HG03139 (cell line): ENCODE measurements around the gene ASGR2.
"Not testable (repeated sequence)": the region's sequence is repeated elsewhere in the genome, so short reads cannot be mapped to it uniquely, and the experiment has no call there.

Source experiments
- ATAC-seq: cut with Tn5 transposase; IDR thresholded peaks from one replicate; pipeline ENCODE4 v1.9.1; 2021; ENCODE audit not compliant: unreplicated experiment

Gene ASGR2

DNA sequence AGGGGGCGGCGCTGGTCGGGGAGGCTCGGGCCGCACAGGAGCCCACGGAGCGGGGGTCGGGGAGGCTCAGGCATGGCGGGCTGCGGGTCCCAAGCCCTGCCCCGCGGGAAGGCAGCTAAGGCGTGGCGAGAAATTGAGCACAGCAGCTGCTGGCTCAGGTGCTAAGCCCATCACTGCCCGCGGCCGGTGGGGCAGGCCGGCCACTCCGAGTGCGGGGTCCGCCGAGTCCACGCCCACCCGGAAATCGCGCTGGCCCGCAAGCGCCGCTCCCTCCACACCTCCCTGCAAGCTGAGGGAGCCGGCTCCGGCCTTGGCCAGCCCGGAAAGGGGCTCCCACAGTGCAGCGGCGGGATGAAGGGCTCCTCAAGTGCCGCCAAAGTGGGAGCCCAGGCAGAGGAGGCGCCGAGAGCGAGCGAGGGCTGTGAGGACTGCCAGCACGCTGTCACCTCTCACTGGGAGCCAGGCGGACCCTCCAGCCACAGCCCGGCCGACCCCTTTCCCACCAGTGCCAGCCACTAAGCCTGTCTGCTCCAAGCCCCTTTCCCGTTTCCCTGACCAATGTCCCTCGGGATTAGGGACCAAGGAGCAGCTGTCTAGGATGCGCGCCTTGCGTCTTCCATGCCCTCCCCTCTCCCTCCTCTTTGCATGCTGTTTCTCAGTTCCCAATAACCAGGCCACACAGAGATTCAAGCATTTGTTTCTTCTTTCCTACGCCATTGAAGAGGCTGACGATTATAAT lies 13.8 kb downstream of the ASGR2 start:
- not testable (repeated sequence) for ATAC-seq

DNA sequence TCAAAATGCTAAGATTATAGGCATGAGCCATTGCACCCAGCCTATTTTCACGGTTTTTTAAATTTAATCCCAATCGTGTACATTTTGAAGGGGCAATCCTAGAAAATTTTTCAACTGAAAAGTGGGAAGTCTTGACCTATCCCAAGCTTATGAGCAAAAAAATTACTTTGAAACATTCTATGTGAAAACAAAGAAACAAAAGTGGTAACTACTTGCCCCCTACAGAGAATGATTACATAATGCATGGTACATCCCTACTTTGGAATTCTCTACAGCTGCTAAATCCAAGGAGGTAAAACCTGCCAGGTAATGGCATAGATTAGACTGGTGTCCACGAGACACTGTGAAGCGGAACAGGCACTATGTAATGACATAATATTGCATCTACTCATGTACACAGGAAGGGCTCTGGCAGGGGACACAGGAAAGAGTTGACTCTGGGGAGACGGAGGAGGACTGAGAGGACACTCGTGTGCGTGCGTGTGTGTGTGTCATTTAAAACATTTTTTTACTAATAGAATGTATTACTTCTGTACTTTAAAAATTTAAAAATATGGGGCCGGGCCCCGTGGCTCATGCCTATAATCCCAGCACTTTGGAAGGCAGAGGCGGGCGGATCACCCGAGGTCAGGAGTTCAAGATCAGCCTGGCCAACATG lies 15.7 kb downstream of the ASGR2 start:
- ATAC-seq: no peak

DNA sequence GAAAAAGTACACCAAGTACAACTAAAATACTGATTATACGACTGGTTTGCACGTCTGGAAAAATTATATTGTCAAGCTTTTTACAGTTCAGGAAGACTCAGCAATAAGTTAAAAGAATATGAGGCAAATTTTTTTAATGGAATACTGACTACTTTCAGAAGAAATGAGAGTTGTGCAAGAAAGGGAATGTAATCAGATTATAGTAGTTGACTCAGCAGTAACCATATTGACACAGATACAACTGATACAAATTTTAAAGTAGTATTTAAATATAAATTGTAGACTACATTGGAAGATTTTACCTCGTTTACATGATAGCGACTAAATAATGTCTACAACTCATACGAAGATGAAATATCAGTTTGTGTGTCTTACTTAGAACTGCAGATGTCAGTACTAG lies 16.7 kb downstream of the ASGR2 start:
- ATAC-seq: no peak

DNA sequence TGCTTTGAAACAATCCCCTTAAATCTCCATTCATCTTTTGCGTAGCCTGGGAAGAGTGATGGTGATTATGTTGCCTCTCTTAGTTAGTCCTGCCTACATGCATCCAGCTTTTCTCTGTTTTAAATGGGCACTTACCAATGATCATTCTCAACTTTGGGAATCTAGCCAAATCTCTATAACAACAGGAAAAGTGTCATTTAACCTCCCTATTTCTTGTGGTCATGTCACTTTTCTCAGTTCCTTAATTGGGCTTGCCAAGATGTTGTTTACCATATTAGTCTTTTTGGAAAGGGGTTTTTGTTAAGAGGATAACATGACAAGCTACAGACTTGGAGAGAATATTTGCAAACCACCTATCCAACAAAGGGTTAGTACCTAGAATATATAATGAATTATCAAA lies 19.0 kb downstream of the ASGR2 start:
- ATAC-seq: no peak

DNA sequence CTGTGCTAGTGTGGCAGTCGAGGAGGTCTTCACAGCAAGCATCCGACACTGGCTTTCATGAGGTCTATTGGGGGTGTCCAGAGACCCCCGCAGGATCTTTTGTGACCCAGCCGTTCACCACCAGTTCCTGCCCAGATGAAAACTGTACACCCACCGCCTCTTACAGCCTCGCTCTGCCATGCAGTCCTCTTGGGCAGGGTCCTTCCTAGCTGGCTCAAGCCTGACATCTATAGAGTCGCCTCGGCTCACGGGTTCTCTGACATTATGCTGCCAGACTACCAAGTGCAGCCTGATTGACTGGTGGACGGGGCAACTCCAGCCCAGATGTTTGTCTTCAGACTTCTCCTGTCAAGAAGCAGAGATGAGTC lies 20.0 kb downstream of the ASGR2 start:
- no peak for ATAC-seq

DNA sequence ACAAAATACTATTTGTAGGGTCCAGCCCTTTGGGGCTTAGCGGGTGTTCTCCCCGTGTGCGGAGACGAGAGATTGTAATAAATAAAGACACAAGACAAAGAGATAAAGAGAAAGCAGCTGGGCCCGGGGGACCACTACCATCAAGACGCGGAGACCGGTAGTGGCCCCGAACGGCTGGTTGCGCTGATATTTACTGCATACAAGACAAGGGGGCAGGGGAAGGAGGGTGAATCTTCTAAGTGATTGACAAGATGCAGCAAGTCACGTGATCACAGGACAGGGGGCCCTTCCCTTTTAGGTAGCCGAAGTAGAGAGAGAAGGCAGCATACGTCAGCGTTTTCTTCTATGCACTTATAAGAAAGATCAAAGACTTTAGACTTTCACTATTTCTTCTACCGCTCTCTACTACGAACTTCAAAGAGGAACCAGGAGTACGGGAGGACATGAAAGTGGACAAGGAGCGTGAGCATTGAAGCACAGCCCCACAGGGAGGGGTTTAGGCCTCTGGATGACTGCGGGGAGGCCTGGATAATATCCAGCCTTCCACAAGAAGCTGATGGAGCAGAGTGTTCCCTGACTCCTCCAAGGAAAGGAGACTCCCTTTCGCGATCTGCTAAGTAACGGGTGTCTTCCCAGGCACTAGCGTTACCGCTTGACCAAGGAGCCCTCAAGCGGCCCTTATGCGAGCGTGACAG lies 23.2 kb downstream of the ASGR2 start:
- not testable (repeated sequence) for ATAC-seq

DNA sequence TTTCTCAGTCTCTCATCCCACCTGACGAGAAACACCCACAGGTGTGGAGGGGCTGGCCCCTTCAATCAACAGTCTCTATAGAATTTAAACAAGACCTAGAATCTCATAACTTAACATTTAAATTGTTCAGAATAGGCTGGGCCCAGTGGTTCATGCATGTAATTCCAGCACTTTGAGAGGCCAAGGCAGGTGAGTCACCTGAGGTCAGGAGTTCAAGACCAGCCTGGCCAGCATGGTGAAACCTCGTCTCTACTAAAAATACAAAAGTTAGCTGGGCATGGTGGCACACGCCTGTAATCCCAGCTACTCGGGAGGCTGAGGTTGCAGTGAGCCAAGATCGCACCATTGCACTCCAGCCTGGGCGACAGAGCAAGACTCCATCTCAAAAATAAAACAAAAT lies 25.1 kb downstream of the ASGR2 start:
- ATAC-seq: not testable (repeated sequence)

DNA sequence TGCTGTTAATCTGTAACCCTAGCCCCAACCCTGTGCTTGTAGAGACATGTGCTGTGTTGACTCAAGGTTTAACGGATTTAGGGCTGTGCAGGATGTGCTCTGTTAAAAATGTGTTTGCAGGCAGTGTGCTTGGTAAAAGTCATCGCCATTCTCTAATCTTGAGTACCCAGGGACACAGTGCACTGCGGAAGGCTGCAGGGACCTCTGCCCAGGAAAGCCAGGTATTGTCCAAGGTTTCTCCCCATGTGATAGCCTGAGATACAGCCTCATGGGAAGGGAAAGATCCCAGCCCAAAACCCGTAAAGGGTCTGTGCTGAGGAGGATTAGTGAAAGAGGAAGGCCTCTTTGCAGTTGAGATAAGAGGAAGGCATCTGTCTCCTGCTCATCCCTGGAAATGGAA lies 26.2 kb downstream of the ASGR2 start:
- not testable (repeated sequence) for ATAC-seq

DNA sequence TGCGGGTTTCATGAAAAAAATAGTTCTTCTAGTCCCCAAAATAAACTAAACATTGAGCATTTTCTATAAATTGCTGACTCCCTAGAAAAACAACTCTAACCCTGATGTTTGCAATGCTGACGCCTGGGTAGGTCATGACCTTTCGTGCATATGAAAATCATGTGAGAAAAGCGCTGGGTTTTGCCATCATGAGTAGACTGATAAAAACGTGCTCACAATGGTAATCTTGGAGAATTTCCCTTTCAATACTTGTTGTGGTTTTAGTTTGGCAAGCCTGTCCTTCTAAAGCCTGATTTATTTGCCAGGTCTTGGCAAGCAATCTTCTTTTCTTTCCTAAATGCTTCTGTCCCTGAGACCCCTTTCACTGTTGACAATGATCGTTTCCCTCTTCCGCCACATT lies 30.5 kb downstream of the ASGR2 start:
- no peak for ATAC-seq

DNA sequence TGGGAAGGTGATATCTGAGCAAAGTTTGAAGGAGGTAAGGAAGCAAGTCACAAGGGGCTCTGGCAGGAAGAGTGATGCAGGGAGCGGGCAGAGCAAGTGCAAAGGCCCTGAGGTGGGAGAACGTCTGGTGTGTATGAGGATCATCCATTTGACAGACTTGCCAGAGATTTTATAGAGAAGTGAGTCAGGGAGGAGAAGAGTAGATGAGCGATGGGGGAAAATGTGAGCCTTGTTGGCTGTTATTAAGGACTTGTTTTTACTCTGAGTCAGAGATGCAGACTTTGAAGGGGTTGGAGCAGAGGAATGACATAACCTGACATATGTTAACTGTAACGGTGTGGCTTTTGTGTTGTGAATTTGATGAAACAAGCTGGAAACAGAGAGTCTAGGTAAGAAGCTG lies 31.0 kb downstream of the ASGR2 start:
- no peak for ATAC-seq

DNA sequence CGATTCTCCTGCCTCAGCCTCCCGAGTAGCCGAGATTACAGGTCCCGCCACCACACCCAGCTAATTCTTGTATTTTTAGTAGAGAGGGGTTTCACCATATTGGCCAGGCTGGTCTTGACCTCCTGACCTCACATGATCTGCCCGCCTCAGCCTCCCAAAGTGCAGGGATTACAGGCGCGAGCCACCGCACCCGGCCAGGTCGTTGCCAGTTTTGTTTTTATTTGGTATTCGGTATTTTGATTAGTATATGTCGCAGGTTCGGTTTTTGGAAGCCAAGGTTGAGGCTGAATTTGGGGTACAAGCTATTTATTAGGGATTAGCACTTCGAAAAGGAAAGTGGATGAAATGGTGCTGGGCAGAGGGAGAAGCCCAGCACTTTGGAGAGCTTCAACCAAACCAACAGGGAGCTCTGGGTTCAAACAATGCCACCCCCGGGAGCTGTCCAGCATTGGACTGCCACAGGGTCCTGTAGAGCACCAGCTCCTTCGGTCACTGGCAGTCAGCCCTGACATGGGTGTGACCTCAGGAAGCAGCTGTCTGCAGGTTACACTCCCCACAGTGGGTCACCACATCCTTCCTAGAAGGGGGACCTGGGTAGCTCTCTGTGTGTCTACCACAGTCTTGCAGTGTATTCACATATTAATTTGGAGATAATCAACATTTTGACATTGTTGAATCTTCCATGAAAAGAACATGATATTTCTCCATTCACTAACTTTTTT lies 33.1 kb downstream of the ASGR2 start:
- no peak for ATAC-seq

DNA sequence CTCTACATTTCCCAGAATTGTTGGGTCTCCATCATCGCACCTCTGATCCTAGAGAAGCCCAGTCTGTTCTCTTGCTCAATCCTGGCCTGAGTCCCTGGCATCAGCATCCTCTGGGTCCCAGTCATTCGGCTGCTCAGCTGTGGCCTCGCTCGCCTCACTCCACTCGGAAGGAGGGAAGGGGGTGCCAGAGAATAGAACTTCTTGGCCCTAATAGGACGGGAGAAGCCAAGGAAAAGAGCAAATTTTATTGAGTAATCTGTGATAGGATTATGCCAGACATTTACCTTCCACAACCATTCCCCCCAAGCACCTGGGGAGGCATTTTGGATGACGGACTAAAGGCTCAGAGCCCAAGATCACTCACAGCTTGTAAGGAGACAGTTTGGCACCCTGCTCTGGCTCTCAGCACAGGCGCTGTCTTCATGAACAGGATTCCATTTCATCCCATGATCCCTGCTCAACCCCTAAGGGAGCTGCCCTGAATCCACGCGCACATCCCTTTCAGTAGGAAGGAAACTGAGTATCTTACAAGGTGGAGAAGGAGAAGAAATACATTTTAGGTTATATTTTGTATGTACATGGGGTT lies 34.1 kb downstream of the ASGR2 start:
- ATAC-seq: no peak

DNA sequence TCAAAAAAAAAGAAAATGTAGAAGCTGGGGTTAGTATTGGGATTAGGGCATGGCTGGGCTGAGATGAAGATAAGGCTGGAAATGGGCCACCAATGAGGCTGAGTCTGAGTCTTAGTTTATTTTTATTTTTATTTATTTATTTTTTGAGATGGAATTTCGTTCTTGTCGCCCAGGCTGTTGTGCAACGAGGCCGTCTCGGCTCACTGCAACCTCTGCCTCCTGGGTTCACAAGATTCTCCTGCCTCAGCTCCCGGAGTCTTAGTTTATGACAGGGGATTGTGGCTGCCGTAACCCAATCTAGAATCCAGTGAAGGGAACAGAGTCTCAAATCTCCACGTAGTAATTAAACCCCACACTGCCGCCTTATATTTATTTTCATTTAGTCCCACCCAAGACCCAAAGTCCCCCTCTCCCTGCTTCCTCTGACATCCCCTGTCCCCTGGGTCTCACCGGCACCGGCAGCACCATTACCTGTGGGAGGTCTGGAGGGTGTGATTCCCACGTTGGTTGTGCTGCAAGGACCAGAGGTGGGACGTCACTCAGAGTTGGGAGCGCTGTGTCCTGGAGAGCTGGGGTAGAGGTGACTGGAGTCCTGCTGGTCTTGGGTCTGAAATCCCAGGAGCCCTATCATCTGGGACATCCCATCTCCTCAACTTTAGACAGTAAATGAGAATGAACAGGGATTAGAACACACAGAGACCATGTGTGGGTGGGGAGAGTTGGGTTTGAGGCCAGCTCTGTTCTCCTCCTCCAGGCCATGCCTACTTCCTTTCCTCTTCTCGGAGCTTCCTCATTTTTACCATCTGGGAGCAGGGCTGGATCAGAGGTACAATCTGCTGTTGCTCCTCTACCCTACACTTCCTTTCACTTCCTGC lies 34.8 kb downstream of the ASGR2 start, which contains the start of gene CLEC10A:
Gene CLEC10A (minus strand): TSS at position 671 of the 875 bp plus-strand sequence. CDS start 1,439 bp downstream, outside the sequence.
- no peak for ATAC-seq

DNA sequence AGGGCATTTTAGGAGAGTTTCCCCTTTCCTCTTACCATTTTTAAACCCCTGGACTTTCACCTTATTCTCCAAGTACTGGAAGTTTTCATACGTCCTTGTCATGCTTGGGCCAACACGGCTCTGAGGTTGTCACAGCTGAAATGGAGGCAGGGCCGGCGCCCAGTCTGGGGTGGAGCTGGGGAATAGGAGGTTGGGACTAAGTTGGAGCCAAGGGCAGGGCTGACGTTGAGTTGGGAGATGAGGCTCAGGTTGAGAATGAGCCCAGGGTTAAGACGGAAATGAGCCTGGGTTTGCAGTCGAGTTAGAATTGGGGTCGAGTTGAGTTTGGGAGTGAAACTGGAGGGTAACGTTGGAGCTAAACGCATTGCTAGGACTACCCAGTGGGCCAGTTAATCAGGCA lies 35.9 kb downstream of the ASGR2 start:
- no peak for ATAC-seq

DNA sequence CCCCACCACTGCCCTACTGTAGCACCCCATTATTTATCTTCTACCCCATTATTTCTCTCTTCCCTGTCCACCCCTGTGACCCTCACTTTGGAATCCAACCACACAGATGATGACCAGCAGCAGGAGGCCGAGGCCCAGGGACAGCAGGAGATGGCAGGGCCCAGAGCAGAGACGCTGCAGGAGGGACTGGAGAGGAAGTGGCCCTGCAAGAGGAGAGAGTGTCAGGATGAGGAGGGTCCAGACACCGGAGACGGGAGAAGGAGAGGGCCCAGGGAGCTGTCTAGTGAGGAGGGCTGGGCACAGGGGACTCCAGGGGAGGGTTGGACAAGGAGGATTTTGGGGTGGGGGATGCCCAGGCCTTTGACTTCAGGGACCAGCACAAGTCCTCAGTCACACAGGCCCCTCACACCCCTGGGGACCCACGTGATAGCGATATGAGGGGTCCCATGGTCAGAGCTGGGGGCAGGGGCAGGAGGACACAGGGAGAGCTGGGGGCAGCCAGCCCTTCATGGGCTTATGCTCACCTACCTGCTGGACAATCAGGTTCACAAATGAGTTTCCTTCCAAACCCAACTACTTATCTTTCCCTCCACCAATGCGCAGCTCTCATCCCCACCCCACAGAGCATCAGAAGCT lies 36.6 kb downstream of the ASGR2 start:
- no peak for ATAC-seq

DNA sequence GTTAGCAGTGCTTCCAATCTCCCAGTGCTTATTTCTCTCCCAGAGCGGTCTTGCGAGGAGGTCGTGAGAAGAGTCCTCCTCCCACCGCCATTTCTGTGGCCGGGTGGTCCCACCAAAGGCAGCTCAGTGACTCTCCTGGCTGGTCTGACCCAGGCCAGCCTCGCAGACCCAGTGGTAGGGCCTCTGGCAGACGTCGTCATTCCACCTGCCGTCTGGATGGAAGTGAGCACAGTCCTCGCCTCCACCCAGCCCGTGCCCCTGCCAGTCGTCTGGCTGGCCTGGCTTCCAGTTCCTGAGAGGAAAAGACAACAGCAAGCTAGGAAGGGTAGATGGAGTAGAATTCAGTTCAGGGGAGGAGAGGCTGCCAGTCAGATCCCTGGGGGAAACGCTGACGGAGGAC lies 39.7 kb downstream of the ASGR2 start:
- ATAC-seq: no peak

DNA sequence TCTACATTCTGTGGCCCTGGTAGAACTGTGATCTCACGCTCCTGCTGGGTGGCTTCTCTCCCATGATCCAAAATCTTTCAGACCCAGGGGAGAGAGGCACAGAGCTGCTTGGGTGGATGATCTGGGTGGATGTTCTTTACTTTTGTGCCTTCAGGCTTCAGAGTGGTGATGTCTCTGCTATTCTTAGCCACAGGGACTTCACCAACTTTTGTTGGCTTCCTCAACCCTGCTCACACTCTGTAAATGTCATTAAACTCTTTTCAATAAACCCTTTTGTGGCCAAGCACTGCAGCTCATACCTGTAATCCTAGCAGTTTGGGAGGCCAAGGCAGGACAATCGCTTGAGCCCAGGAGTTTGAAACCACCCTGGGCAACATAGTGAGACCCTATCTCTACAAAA lies 42.2 kb downstream of the ASGR2 start:
- no peak for ATAC-seq

DNA sequence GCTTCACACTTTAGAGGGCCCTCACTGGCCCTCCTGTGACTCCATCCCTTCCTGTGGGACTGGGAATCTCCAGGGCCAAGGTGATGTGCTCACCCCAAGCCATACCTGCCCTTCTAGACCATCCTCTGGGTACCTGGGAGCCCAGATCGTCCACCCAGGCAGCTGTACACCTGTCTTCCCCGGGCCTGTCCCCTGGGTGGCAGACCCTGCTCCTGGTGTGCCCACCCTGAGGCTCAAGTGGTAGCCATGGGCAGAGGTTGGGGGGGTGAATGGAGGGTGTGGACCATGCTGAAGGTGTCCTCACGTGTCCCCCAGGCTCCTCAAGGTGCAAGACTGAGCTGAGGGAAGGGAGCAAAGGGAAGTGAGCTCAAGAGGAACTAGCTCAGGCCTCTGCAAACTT lies 43.9 kb downstream of the ASGR2 start:
- ATAC-seq: no peak

DNA sequence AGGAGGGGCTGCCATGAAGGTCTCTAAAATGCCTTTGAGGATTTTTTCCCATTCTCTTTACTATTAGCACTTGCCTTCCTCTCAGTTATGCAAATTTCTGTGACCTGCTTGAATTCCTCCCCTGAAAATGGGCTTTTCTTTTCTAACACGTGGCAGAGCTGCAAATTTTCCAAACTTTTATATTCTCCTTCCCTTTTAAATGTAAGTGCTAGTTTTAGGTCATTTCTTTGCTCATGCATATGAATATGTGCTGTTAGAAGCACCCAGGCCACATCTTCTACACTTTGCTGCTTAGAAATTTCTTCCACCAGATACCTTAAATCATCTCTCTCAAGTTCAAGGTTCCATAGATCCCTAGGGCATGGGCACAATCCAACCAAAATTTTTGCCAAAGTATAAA lies 46.4 kb downstream of the ASGR2 start:
- no peak for ATAC-seq

DNA sequence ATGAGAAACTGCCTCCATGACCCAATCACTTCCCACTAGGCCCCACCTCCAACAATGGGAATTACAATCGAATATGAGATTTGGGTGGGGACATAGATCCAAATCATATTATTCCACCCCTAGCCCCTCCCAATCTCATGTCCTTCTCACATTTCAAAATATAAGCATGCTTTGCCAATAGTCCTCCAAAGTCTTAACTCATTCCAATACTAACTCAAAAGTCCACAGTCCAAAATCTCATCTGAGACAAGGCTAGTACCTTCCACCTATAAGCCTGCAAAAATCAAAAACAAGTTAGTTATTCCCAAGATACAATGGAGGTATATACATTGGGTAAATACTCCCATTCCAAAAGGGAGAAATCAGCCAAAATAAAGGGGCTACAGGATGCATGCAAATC lies 47.4 kb downstream of the ASGR2 start:
- no peak for ATAC-seq
